Right lung (tissue), 5 donors: ENCODE data around the gene CLPTM1L. TPM values are rescaled to one million over a fixed set of nuclear protein-coding genes. Genes with fewer than 3 reads are reported as not detected.
A peak's percentile ranks its signal among the peaks of the same experiment; 100 is the strongest.
"Not testable (repeated sequence)": the region's sequence is repeated elsewhere in the genome, so short reads cannot be mapped to it uniquely, and the experiment has no call there.

Experiments used
- DNase-seq, 2 donors: peaks; one replicate each; pipeline ENCODE4 v3.0.0-alpha.2; 2013
- polyA plus RNA-seq, 5 donors: library from polyadenylated mRNA; unstranded; fragments of 120-200 nt; gene quantifications; one replicate each; pipeline versions ENCODE4 v1.2.1 to v1.2.3, GENCODE V29; 2013; ENCODE audit warnings: inconsistent platforms in 1 of 5, low replicate concordance in 1 of 5; ENCODE audit not compliant: insufficient read length in 5 of 5, insufficient read depth in 1 of 5

CLPTM1L gene
- polyA plus RNA-seq, 5 donors = 81.2 to 109 (median 84.6) TPM

- DNase-seq = no peak
Observed at GRCh38 chr5:1294206-1294834, 50.6 kb downstream of the CLPTM1L start.

GRCh38 chr5:1293416-1294205, 51.3 kb downstream of the CLPTM1L start:
- DNase-seq = no peak

GRCh38 chr5:1292846-1293415, 52.0 kb downstream of the CLPTM1L start:
- DNase-seq = no peak

- no peak for DNase-seq
Observed at GRCh38 chr5:1292139-1292538, 52.8 kb downstream of the CLPTM1L start.

- no peak for DNase-seq
Observed at GRCh38 chr5:1291611-1292080, 53.3 kb downstream of the CLPTM1L start.

- DNase-seq = not testable (repeated sequence)
Observed at GRCh38 chr5:1290956-1291355, 53.9 kb downstream of the CLPTM1L start.

- DNase-seq = not testable (repeated sequence)
Observed at GRCh38 chr5:1289559-1289958, 55.3 kb downstream of the CLPTM1L start.

- no peak for DNase-seq
Observed at GRCh38 chr5:1288439-1289335, 56.2 kb downstream of the CLPTM1L start.

GRCh38 chr5:1285883-1286291, 59.0 kb downstream of the CLPTM1L start:
- DNase-seq = no peak

GRCh38 chr5:1285141-1285540, 59.8 kb downstream of the CLPTM1L start:
- no peak for DNase-seq

GRCh38 chr5:1284336-1284970, 60.4 kb downstream of the CLPTM1L start:
- not testable (repeated sequence) for DNase-seq

GRCh38 chr5:1283729-1284041, 61.2 kb downstream of the CLPTM1L start:
- not testable (repeated sequence) for DNase-seq

- DNase-seq = not testable (repeated sequence)
Observed at GRCh38 chr5:1282993-1283728, 61.7 kb downstream of the CLPTM1L start.

- DNase-seq = peak; percentile 15 to 16
Observed at GRCh38 chr5:1282131-1282992, 62.5 kb downstream of the CLPTM1L start.

GRCh38 chr5:1281038-1281882, 63.6 kb downstream of the CLPTM1L start:
- DNase-seq = no peak

- no peak for DNase-seq
Observed at GRCh38 chr5:1280177-1281037, 64.5 kb downstream of the CLPTM1L start.

- no peak for DNase-seq
Observed at GRCh38 chr5:1279443-1280151, 65.3 kb downstream of the CLPTM1L start.
